ENCODE data around the gene OR9Q1.

OR9Q1 gene

GRCh38 chr11:58134151-58134550 is 110.5 kb downstream of the OR9Q1 start:
- no peaks in the 10 kb centered on the region for H3K36me3 Mint-ChIP-seq (ENCODE audit: low read depth)
- H3K27ac Mint-ChIP-seq: no peak overlapping the region
- H3K4me3 Mint-ChIP-seq: no peak overlapping the region
- no peaks in the 10 kb centered on the region for H3K9me3 Mint-ChIP-seq
- peaks cover 2% of the 10 kb centered on the region for H3K27me3 Mint-ChIP-seq
- H3K4me1 Mint-ChIP-seq: no peaks in the 10 kb centered on the region
- ATAC-seq (no peak), DNase-seq (no peak)

GRCh38 chr11:58135171-58135570 is 111.5 kb downstream of the OR9Q1 start:
- H3K36me3 Mint-ChIP-seq (ENCODE audit: low read depth): no peaks in the 10 kb centered on the region

GRCh38 chr11:58142761-58143160 is 119.1 kb downstream of the OR9Q1 start:
- Mint-ChIP-seq H3K4me1 (no peaks in the 10 kb centered on the region), H3K27me3 (peaks cover 10% of the 10 kb centered on the region), H3K27ac (no peak overlapping the region), H3K36me3 (ENCODE audit: low read depth) (no peaks in the 10 kb centered on the region), H3K9me3 (no peaks in the 10 kb centered on the region), H3K4me3 (no peak overlapping the region)
- no peak for DNase-seq
- no peak for ATAC-seq

More at GRCh38 chr11:58135171-58135570, 111.5 kb downstream of the OR9Q1 start:
- ATAC-seq: no peak
- no peaks in the 10 kb centered on the region for H3K9me3 Mint-ChIP-seq
- H3K4me3 Mint-ChIP-seq: no peak overlapping the region
- no peak for DNase-seq
- no peak overlapping the region for H3K27ac Mint-ChIP-seq
- no peaks in the 10 kb centered on the region for H3K4me1 Mint-ChIP-seq
- peaks cover 3% of the 10 kb centered on the region for H3K27me3 Mint-ChIP-seq

DNA sequence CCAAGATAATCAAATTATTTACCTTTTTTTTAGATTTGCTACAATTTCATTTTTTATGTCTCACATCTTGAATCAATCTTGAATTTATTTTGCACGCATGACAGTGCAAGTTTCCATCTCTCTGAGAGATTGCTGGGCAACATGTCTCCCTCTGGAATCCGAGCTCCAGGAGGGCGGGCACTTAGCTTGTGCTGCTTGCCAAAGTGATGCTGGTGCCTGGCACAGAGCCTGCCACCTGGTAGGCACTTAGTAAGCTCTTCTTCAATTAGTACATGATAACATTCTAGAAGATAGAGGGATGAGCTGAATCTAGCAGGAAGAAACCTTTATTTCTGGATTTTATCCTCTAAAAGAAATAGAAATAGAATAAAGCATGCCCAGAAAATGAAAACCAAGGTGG is 129.1 kb downstream of the OR9Q1 start:
- Mint-ChIP-seq H3K36me3 (ENCODE audit: low read depth) (no peaks in the 10 kb centered on the region), H3K9me3 (no peaks in the 10 kb centered on the region), H3K4me1 (no peaks in the 10 kb centered on the region), H3K4me3 (no peak overlapping the region), H3K27me3 (peaks cover 9% of the 10 kb centered on the region), H3K27ac (no peak overlapping the region)
- ATAC-seq: no peak
- DNase-seq: no peak

DNA sequence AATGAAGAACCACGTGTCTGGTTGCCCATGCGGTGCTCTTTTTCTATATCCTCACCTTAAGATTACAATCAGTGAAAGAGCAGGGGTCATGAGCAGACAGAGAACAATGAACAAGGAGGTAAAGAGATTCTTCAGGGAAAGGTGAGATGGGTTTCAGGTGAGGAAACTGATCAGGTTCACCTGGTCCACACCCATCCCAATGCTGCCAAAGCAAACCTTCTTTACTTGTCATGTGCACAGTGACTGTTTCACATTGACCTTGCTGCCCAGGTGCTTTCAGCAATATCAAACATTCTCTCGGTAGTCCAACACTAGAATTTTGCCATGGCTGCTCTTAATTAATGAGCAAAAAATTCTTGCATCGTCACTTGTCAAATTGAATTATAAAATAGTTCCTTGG is 140.7 kb downstream of the OR9Q1 start:
- peaks cover 2% of the 10 kb centered on the region for H3K27me3 Mint-ChIP-seq
- no peak for DNase-seq
- no peak overlapping the region for H3K27ac Mint-ChIP-seq
- H3K4me1 Mint-ChIP-seq: no peaks in the 10 kb centered on the region
- no peak for ATAC-seq
- peaks cover 7% of the 10 kb centered on the region for H3K9me3 Mint-ChIP-seq
- no peak overlapping the region for H3K4me3 Mint-ChIP-seq
- H3K36me3 Mint-ChIP-seq (ENCODE audit: low read depth): no peaks in the 10 kb centered on the region

GRCh38 chr11:58164990-58165389 is 141.3 kb downstream of the OR9Q1 start:
- Mint-ChIP-seq H3K36me3 (ENCODE audit: low read depth) (no peaks in the 10 kb centered on the region), H3K4me3 (no peak overlapping the region), H3K27ac (no peak overlapping the region), H3K9me3 (peaks cover 7% of the 10 kb centered on the region), H3K27me3 (no peaks in the 10 kb centered on the region), H3K4me1 (no peaks in the 10 kb centered on the region)
- DNase-seq: no peak
- no peak for ATAC-seq

GRCh38 chr11:58165504-58166106 is 141.9 kb downstream of the OR9Q1 start:
- ATAC-seq (no peak), DNase-seq (no peak)
- Mint-ChIP-seq H3K36me3 (ENCODE audit: low read depth) (no peaks in the 10 kb centered on the region), H3K4me3 (no peak overlapping the region), H3K4me1 (no peaks in the 10 kb centered on the region), H3K27me3 (no peaks in the 10 kb centered on the region), H3K27ac (no peak overlapping the region), H3K9me3 (peaks cover 2% of the 10 kb centered on the region)

GRCh38 chr11:58177409-58178054 is 153.9 kb downstream of the OR9Q1 start:
- Mint-ChIP-seq H3K9me3 (no peaks in the 10 kb centered on the region), H3K27ac (no peak overlapping the region), H3K36me3 (ENCODE audit: low read depth) (no peaks in the 10 kb centered on the region), H3K4me3 (no peak overlapping the region), H3K4me1 (no peaks in the 10 kb centered on the region), H3K27me3 (peaks cover 16% of the 10 kb centered on the region)
- DNase-seq (no peak), ATAC-seq (no peak)

DNA sequence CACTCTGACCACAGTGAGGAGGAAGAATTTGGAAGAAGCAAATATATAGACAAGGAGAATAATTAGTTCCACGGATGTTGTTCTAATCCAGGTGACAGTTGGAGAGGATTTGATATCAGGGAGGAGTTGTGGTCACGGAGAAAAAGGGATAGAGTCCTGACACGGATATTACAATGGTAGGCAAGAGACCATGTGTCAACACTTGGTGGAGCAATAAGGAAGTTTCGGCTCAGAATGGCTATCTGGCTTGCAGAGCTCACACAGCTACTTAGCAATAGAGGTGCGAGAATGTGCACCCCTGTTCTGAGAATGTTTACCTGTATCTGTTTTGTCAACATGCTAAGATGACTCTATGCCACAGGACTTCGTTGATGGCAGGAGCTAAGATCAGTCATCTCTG is 154.8 kb downstream of the OR9Q1 start:
- H3K4me1 Mint-ChIP-seq: no peaks in the 10 kb centered on the region
- no peaks in the 10 kb centered on the region for H3K9me3 Mint-ChIP-seq
- no peak overlapping the region for H3K4me3 Mint-ChIP-seq
- DNase-seq (no peak), ATAC-seq (no peak)
- peaks cover 14% of the 10 kb centered on the region for H3K27me3 Mint-ChIP-seq
- no peaks in the 10 kb centered on the region for H3K36me3 Mint-ChIP-seq (ENCODE audit: low read depth)
- no peak overlapping the region for H3K27ac Mint-ChIP-seq

- H3K27me3 Mint-ChIP-seq: peaks cover 14% of the 10 kb centered on the region
- ATAC-seq (no peak), DNase-seq (no peak)
- H3K27ac Mint-ChIP-seq: no peak overlapping the region
- H3K9me3 Mint-ChIP-seq: no peaks in the 10 kb centered on the region
- no peaks in the 10 kb centered on the region for H3K36me3 Mint-ChIP-seq (ENCODE audit: low read depth)
- no peaks in the 10 kb centered on the region for H3K4me1 Mint-ChIP-seq
- no peak overlapping the region for H3K4me3 Mint-ChIP-seq
Measured at GRCh38 chr11:58179648-58180047, 156.0 kb downstream of the OR9Q1 start.

GRCh38 chr11:58186938-58187337 is 163.3 kb downstream of the OR9Q1 start:
- Mint-ChIP-seq H3K4me3 (no peak overlapping the region), H3K36me3 (ENCODE audit: low read depth) (no peaks in the 10 kb centered on the region), H3K27ac (no peak overlapping the region), H3K27me3 (no peaks in the 10 kb centered on the region), H3K9me3 (no peaks in the 10 kb centered on the region), H3K4me1 (no peaks in the 10 kb centered on the region)
- no peak for DNase-seq
- no peak for ATAC-seq

GRCh38 chr11:58188770-58189169 is 165.1 kb downstream of the OR9Q1 start, which contains the start of gene OR9Q2:
TSS of gene OR9Q2 (plus strand) at chr11:58189070. CDS start at chr11:58190491, 1,421 bp downstream.
- ATAC-seq (no peak), DNase-seq (no peak)
- no peaks in the 10 kb centered on the region for H3K36me3 Mint-ChIP-seq (ENCODE audit: low read depth)
- no peaks in the 10 kb centered on the region for H3K9me3 Mint-ChIP-seq
- H3K4me3 Mint-ChIP-seq: no peak within 1 kb of the TSS
- H3K27me3 Mint-ChIP-seq: no peaks in the 10 kb centered on the region
- no peaks in the 10 kb centered on the region for H3K4me1 Mint-ChIP-seq
- H3K27ac Mint-ChIP-seq: no peak within 1 kb of the TSS

GRCh38 chr11:58192229-58192628 is 168.5 kb downstream of the OR9Q1 start:
- ATAC-seq (no peak), DNase-seq (no peak)
- peaks cover 6% of the 10 kb centered on the region for H3K9me3 Mint-ChIP-seq
- no peaks in the 10 kb centered on the region for H3K27me3 Mint-ChIP-seq
- no peak overlapping the region for H3K27ac Mint-ChIP-seq
- H3K36me3 Mint-ChIP-seq (ENCODE audit: low read depth): no peaks in the 10 kb centered on the region
- H3K4me1 Mint-ChIP-seq: no peaks in the 10 kb centered on the region
- H3K4me3 Mint-ChIP-seq: no peak overlapping the region

- Mint-ChIP-seq H3K27ac (no peak overlapping the region), H3K4me1 (no peaks in the 10 kb centered on the region), H3K27me3 (no peaks in the 10 kb centered on the region), H3K36me3 (ENCODE audit: low read depth) (no peaks in the 10 kb centered on the region), H3K9me3 (peaks cover 14% of the 10 kb centered on the region), H3K4me3 (no peak overlapping the region)
- ATAC-seq (no peak), DNase-seq (no peak)
Measured at GRCh38 chr11:58193391-58193790, 169.7 kb downstream of the OR9Q1 start.

DNA sequence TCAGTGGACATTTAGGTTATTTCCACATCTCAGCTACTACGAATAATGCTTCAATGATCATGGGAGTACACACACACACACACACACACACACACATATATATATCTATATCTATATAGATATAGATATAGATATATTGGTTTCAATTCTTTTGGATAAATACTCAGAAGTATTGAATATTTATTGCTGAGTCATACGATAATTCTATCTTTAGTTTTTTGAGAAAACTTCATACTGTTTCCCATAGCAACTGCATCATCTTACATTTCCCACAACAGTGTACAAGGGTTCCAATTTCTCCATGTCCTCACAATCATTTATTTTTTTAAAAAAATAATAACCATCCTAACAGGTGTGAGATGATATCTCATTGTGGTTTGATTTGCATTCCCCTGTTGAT is 172.3 kb downstream of the OR9Q1 start:
- no peaks in the 10 kb centered on the region for H3K4me1 Mint-ChIP-seq
- ATAC-seq (no peak), DNase-seq (no peak)
- no peaks in the 10 kb centered on the region for H3K27me3 Mint-ChIP-seq
- no peaks in the 10 kb centered on the region for H3K36me3 Mint-ChIP-seq (ENCODE audit: low read depth)
- peaks cover 14% of the 10 kb centered on the region for H3K9me3 Mint-ChIP-seq
- H3K27ac Mint-ChIP-seq: no peak overlapping the region
- no peak overlapping the region for H3K4me3 Mint-ChIP-seq

Measured in activated naive CD8-positive, alpha-beta T cell treated with anti-CD3 and anti-CD28 coated beads, Interleukin-2, amount 50 U/mL, for 24 hours (primary cell).